GM12872 (cell line): ENCODE results near the gene HIRA.

Experiments used
- TF ChIP-seq, protein P1 (sequence below): IDR thresholded peaks from 3 replicates; pipeline ENCODE4 v1.5.1; 2011; ENCODE audit warnings: low read depth, mild to moderate bottlenecking, low read length, moderate library complexity; ENCODE audit not compliant: insufficient read depth

HIRA gene

DNA sequence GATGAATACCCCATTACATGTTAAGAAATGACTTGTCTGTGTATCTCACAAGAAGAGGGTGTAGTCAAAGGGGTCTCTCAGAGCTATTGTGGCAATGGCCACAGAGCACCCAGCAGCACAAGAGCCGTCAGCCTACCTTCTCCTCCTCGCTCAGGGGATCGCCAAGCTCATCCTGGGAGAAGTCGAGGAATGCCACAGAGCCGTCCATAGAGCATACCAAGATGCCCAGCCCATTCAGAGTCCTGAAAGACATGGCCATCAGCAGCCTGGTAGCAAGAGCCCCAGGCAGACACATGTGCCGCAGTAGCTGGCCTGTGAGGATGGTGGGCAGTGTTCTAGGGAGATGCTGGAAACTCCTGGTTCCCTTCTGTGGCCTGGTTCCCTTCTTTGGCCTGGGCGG, 44.0 kb downstream of the HIRA start:
- TF ChIP-seq, protein P1, sequence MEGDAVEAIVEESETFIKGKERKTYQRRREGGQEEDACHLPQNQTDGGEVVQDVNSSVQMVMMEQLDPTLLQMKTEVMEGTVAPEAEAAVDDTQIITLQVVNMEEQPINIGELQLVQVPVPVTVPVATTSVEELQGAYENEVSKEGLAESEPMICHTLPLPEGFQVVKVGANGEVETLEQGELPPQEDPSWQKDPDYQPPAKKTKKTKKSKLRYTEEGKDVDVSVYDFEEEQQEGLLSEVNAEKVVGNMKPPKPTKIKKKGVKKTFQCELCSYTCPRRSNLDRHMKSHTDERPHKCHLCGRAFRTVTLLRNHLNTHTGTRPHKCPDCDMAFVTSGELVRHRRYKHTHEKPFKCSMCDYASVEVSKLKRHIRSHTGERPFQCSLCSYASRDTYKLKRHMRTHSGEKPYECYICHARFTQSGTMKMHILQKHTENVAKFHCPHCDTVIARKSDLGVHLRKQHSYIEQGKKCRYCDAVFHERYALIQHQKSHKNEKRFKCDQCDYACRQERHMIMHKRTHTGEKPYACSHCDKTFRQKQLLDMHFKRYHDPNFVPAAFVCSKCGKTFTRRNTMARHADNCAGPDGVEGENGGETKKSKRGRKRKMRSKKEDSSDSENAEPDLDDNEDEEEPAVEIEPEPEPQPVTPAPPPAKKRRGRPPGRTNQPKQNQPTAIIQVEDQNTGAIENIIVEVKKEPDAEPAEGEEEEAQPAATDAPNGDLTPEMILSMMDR = no peak

DNA sequence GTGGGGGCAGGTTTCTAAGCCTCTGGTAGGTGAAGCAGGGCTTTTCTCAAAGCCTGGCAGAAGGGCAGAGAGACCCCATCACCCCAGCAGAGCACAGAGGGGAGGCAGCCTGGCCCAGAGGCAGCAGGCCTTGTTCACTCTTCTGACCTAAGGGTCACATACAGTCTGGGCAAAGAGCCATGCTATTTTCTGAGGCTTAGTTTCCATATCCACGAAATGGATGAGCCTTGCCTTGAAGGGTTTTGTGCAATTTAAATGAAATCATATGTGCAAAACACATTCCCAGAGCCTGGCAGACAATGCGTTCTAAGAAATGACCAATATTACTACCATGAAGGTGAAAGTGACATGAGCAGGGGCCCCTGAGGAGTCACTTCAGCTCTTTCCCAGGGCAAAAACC, 44.5 kb downstream of the HIRA start:
- TF ChIP-seq, protein P1 = no peak

DNA sequence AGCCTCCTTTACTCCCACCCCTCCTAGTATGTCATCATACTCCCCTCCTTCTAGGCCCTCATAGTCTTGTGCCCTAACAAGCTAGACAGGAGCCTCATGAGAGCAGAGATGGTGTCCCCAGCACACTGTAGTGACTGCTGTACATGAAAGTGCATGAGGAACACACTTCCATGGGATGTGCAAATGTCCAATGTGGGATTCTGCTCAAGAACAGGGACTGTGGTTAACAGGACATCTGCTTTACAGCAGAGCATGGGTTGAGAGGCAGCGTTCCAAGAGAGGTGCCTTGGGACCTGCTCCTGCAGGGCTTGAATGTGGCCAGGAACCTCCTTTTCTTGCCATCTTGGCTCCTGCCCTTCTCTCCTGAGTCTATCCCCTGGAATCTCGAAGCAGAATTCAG, 45.3 kb downstream of the HIRA start:
- TF ChIP-seq, protein P1 = no peak

DNA sequence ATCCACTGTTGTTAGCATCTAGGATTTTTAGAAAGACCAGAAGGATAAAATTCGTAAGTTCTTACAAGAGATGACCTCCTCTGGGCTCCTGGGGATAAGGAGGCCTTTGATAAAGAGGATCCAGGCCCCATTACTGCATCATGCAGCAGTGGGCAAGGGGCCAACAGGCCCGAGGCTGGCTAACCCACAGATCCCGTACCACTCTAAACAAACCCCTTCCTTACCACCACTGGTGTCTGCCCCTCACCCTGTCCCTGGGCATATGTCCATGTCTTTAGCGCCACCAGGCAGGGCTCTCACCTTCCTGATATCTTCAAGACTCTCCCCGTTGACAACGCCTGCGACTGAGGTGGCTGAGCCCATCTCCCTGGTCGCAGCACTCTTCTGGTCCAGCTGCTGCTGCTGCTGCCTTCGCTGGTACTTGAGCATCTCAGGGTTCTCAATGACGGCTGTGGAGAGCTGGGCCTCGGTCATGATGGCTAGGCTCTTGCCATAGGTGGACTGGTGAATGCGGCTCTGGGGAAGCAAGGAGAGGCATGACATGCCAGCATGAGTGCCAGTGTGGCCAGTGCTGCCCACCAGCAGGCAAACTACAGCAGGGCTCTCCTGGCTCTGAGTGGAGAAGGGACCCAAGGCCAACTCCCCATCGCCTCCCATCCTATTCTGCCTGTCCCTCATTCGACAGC, 46.2 kb downstream of the HIRA start:
- TF ChIP-seq, protein P1 = no peak

DNA sequence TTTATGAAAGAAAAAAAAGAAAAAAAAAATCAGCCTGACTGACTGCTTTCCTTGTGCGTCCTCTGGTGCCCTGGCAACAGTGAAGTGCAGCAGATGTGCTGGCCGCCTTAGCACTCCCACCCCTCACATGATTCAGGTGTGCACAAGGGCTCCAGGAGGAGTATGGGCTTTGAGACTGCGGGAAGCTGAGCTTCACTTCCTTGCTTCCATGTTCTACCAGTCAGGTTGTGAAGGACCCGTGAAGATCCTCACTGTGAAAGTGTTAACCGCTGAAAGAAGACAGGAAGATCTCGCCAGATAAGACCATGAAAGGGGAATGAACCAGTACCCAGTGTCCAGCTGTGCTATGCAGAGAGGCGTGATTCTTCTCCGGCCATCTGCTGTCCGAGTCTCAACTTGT, 48.2 kb downstream of the HIRA start:
- TF ChIP-seq, protein P1 = no peak

DNA sequence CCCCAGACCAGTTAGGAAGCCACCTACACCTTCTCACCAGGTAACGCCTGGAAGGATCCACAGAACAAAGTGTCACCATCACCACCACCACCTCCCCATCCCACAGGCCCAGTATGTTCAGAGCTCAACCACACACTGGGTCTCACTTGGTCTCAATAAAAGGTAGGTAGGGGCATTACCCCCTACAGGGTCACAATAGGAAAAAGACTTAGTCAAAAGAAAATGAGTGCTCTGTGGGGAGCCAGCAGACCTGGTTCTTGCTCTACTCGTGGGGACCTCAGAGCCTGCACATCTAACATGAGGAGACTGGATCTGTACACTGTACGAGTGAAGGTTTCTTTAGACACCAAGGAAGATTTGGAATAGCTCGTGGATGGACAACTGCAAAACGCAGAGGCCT, 49.3 kb downstream of the HIRA start:
- TF ChIP-seq, protein P1 = no peak

DNA sequence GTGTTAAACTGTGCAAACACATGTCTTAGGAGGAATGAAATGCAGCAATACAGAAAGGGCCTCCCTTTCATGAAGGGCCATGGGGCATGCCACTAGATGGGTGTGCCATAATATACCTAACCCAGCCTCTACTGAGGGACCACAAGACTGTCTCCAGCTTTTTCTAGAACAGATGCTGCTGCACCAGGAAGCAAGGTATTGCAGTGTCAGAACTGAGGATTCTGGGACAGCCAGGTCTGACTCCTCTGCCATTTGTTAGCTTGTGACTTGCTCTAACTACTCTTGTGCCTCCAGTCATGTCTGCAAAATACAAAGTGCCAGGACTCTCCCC, 53.2 kb downstream of the HIRA start:
- TF ChIP-seq, protein P1 = no peak
